HCT116 (cell line): ENCODE data around the gene ZMYND10. TPM values are rescaled to one million over a fixed set of nuclear protein-coding genes. Genes with fewer than 3 reads are reported as not detected.

Source experiments
- ATAC-seq: fragments of 200-7000 bp; cut with Tn5 transposase; 2 replicates; pipeline ENCODE4 v1.9.1; 2020; ENCODE audit warnings: mild to moderate bottlenecking, moderate library complexity
- BruUV-seq: library from RNA; stranded (reverse); fragments of 400-500 nt; replicated peaks from 2 replicates; lab custom pipeline; 2021; lab: Mats Ljungman, UMichigan
- CTCF ChIA-PET: fragments of 300-600 bp; sonication (Branson Sonifier 250); formaldehyde crosslinking; loops from one replicate; lab custom pipeline; 2021; ENCODE audit warnings: antibody characterized with exemption; lab: Charles Lee
- POLR2A ChIA-PET: fragments of 300-600, 350-600 bp; sonication (Branson Sonifier 250); formaldehyde crosslinking; loops from one replicate; lab custom pipeline; 2021; ENCODE audit warnings: antibody characterized with exemption; lab: Charles Lee
- RAD21 ChIA-PET, 2 experiments: fragments of 300-600 bp; sonication (Branson Sonifier 250); formaldehyde crosslinking; loops; one replicate each; lab custom pipeline; 2023; ENCODE audit warnings: low total read pairs in 2 of 2; ENCODE audit not compliant: uncharacterized antibody in 2 of 2, unreplicated experiment in 2 of 2, low non-redundant PET in 1 of 2; lab: Charles Lee
- DNase-seq: peaks from one replicate; pipeline ENCODE4 v3.0.0-alpha.2; 2010; ENCODE audit warnings: low read depth, low spot score
- H2AFZ ChIP-seq: fragments of 200-600 bp; shearing (Covaris generic), sonication (generic); 2 replicates; pipeline ENCODE4 v1.6.1; 2017; ENCODE audit warnings: low read depth, mixed run types, mixed read lengths, antibody characterized with exemption, low read length; ENCODE audit not compliant: poor library complexity, severe bottlenecking
- H3K27ac ChIP-seq: 2 replicates; pipeline ENCODE4 v1.5.1; 2012; ENCODE audit warnings: low read depth, low read length
- H3K27me3 ChIP-seq: fragments of 200-600 bp; sonication (generic); 2 replicates; pipeline ENCODE4 v1.6.1; 2016; ENCODE audit warnings: mixed run types, low read length, mixed read lengths; ENCODE audit not compliant: insufficient read depth
- H3K36me3 ChIP-seq, 2 experiments: fragments of 200-500 bp in 1 of 2; fragments of 200-600 bp in 1 of 2; sonication (Bioruptor generic) in 1 of 2; sonication (generic) in 1 of 2; 2 replicates each; pipeline versions ENCODE4 v1.5.1 to v1.6.1; 2014 to 2016; ENCODE audit warnings: low read length in 2 of 2, inconsistent platforms in 1 of 2, mixed read lengths in 1 of 2, mixed run types in 1 of 2; ENCODE audit not compliant: insufficient read depth in 2 of 2, control insufficient read depth in 1 of 2
- H3K4me1 ChIP-seq, 2 experiments: fragments of 200-600 bp in 1 of 2; sonication (generic) in 1 of 2; 2 replicates each; pipeline versions ENCODE4 v1.5.1 to v1.6.1; 2012 to 2017; ENCODE audit warnings: low read length in 2 of 2, inconsistent platforms in 1 of 2, mild to moderate bottlenecking in 1 of 2, mixed read lengths in 1 of 2, mixed run types in 1 of 2, moderate library complexity in 1 of 2; ENCODE audit not compliant: insufficient read depth in 2 of 2, control insufficient read depth in 1 of 2
- H3K4me2 ChIP-seq: fragments of 200-600 bp; sonication (generic); 2 replicates; pipeline ENCODE4 v1.6.1; 2017; ENCODE audit warnings: mixed run types, low read length, mixed read lengths
- H3K4me3 ChIP-seq, 2 experiments: fragments of 200-600 bp in 1 of 2; sonication (generic) in 1 of 2; replicated peaks in 1 of 2; 2 replicates each; pipeline ENCODE4 v1.5.1; 2011 to 2016; ENCODE audit warnings: low read length in 2 of 2, control low read depth in 1 of 2, low read depth in 1 of 2, mild to moderate bottlenecking in 1 of 2, mixed read lengths in 1 of 2, mixed run types in 1 of 2
- H3K79me2 ChIP-seq: fragments of 200-600 bp; sonication (generic); 2 replicates; pipeline ENCODE4 v1.6.1; 2017; ENCODE audit warnings: mild to moderate bottlenecking, mixed run types, low read length, moderate library complexity, mixed read lengths; ENCODE audit not compliant: insufficient read depth
- H3K9ac ChIP-seq: fragments of 200-600 bp; sonication (generic); 2 replicates; pipeline ENCODE4 v1.6.1; 2016; ENCODE audit warnings: low read length, mixed read lengths
- H3K9me2 ChIP-seq: fragments of 200-600 bp; sonication (generic), shearing (Covaris generic); 2 replicates; pipeline ENCODE4 v1.6.1; 2017; ENCODE audit warnings: mixed run types, mild to moderate bottlenecking, moderate library complexity; ENCODE audit not compliant: insufficient read depth
- H3K9me3 ChIP-seq, 2 experiments: fragments of 200-500 bp in 1 of 2; fragments of 200-600 bp in 1 of 2; sonication (Bioruptor generic) in 1 of 2; sonication (generic) in 1 of 2; 2 replicates each; pipeline ENCODE4 v1.6.1; 2014 to 2017; ENCODE audit warnings: low read length in 2 of 2, mixed read lengths in 2 of 2, inconsistent platforms in 1 of 2, low read depth in 1 of 2, mild to moderate bottlenecking in 1 of 2, mixed run types in 1 of 2, moderate library complexity in 1 of 2; ENCODE audit not compliant: control insufficient read depth in 1 of 2, insufficient read depth in 1 of 2
- H4K20me1 ChIP-seq: fragments of 200-600 bp; sonication (generic), shearing (Covaris generic); 2 replicates; pipeline ENCODE4 v1.6.1; 2017; ENCODE audit warnings: mixed run types, mild to moderate bottlenecking, moderate library complexity; ENCODE audit not compliant: insufficient read depth
- CEBPB ChIP-seq: IDR thresholded peaks from 2 replicates; pipeline ENCODE4 v1.6.1; 2012; ENCODE audit warnings: low read depth
- EZH2 ChIP-seq: fragments of 200-600 bp; sonication (generic); IDR thresholded peaks from 2 replicates; pipeline ENCODE4 v1.6.1; 2017; ENCODE audit warnings: antibody characterized with exemption, mixed run types
- FOSL1 ChIP-seq: IDR thresholded peaks from 2 replicates; pipeline ENCODE4 v1.6.1; 2012; ENCODE audit warnings: low read depth
- POLR2A ChIP-seq: IDR thresholded peaks from 2 replicates; pipeline ENCODE4 v1.7.0; 2011; ENCODE audit warnings: borderline replicate concordance; ENCODE audit not compliant: insufficient read depth, insufficient read length; ENCODE audit errors: extremely low read depth
- intact Hi-C: fragments of 100-400 bp; cut with micrococcal nuclease; formaldehyde crosslinking; loops from 2 replicates; pipeline ENCODE4 v1.10.0; 2022
- total RNA-seq: library from RNA; stranded (reverse); gene quantifications from one replicate; pipeline ENCODE4 v1.2.1, GENCODE V29; 2021; ENCODE audit not compliant: unreplicated experiment
- TF ChIP-seq, protein P1 (sequence below), 3 experiments: fragments of 200-600 bp in 1 of 3; sonication (generic) in 1 of 3; IDR thresholded peaks in 2 of 3; conservative IDR thresholded peaks in 1 of 3; 2 replicates each; pipeline ENCODE4 v1.5.1; 2012 to 2017; ENCODE audit warnings: low read depth in 2 of 3, low read length in 2 of 3, antibody characterized with exemption in 1 of 3, borderline replicate concordance in 1 of 3, control low read depth in 1 of 3, mild to moderate bottlenecking in 1 of 3, mixed read lengths in 1 of 3, mixed run types in 1 of 3, moderate library complexity in 1 of 3; ENCODE audit not compliant: insufficient read depth in 1 of 3

Gene ZMYND10
- total RNA-seq, 1 experiment from 2014 or later: 3.3 TPM

- BruUV-seq: no TSS peak
- Histone ChIP-seq H3K36me3 (peaks cover 0 to 3% of the 10 kb centered on the region in 2 experiments; a peak in 1 of 4 replicates), H3K9me2 (no peaks in the 10 kb centered on the region), H2AFZ (no peak overlapping the region), H3K4me1 (peaks cover 28 to 56% of the 10 kb centered on the region in 2 experiments), H3K4me2 (peak overlapping the region; percentile 95), H4K20me1 (no peaks in the 10 kb centered on the region), H3K27ac (no peak overlapping the region), H3K79me2 (peaks cover 28% of the 10 kb centered on the region), H3K9ac (peak overlapping the region; percentile 98), H3K27me3 (no peaks in the 10 kb centered on the region), H3K4me3 (peak overlapping the region; percentile 62 to 89), H3K9me3 (no peaks in the 10 kb centered on the region)
- ChIA-PET RAD21 (no interaction called here), POLR2A (interaction anchor here (0.8 to 1.3 kb wide), 2 partner anchors 9 to 40 kb away, joined by 3 to 11 read pairs; partner anchors contain the start of genes CYB561D2 and NPRL2), CTCF (no interaction called here)
- DNase-seq (no peak), ATAC-seq (no peak)
- intact Hi-C loops: no loop called here
- TF ChIP-seq, protein P1, sequence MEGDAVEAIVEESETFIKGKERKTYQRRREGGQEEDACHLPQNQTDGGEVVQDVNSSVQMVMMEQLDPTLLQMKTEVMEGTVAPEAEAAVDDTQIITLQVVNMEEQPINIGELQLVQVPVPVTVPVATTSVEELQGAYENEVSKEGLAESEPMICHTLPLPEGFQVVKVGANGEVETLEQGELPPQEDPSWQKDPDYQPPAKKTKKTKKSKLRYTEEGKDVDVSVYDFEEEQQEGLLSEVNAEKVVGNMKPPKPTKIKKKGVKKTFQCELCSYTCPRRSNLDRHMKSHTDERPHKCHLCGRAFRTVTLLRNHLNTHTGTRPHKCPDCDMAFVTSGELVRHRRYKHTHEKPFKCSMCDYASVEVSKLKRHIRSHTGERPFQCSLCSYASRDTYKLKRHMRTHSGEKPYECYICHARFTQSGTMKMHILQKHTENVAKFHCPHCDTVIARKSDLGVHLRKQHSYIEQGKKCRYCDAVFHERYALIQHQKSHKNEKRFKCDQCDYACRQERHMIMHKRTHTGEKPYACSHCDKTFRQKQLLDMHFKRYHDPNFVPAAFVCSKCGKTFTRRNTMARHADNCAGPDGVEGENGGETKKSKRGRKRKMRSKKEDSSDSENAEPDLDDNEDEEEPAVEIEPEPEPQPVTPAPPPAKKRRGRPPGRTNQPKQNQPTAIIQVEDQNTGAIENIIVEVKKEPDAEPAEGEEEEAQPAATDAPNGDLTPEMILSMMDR (IDR thresholded peaks at IDR 0.05 in 2 of 3, conservative IDR thresholded peaks at IDR 0.05 in 1 of 3; ENCODE audit: borderline replicate concordance in 1 of 3, insufficient read depth in 1 of 3, low read depth in 2 of 3, low read length in 2 of 3): no peak
- TF ChIP-seq EZH2 (no peak), FOSL1 (no peak), POLR2A (no peak), CEBPB (no peak)
Observed at GRCh38 chr3:50341537-50341936, 4.0 kb downstream of the ZMYND10 start.
